ENCODE data around the gene FGF12.

Gene FGF12

GRCh38 chr3:192168202-192168601 lies 559.1 kb downstream of the FGF12 start:
- TF ChIP-seq CTCF (IDR thresholded peaks at IDR 0.05; ENCODE audit: low read depth, low read length, missing control alignments): no peak
- no peak for DNase-seq (ENCODE audit: low read depth)
- no peak overlapping the region for H3K4me3 ChIP-seq (ENCODE audit: low read depth, low read length)
- in situ Hi-C loops (cut with HindIII; ENCODE audit: low sequenced_read_pairs): no loop called here

- DNase-seq (ENCODE audit: low read depth): no peak
- no peak overlapping the region for H3K4me3 ChIP-seq (ENCODE audit: low read depth, low read length)
- TF ChIP-seq CTCF (IDR thresholded peaks at IDR 0.05; ENCODE audit: low read depth, low read length, missing control alignments): no peak
- in situ Hi-C loops (cut with HindIII; ENCODE audit: low sequenced_read_pairs): no loop called here
These were observed 561.8 kb downstream of the FGF12 start for GRCh38 chr3:192165552-192165951.

- no peak for TF ChIP-seq CTCF (IDR thresholded peaks at IDR 0.05; ENCODE audit: low read depth, low read length, missing control alignments)
- DNase-seq (ENCODE audit: low read depth): no peak
- H3K4me3 ChIP-seq (ENCODE audit: low read depth, low read length): no peak overlapping the region
- in situ Hi-C loops (cut with HindIII; ENCODE audit: low sequenced_read_pairs): no loop called here
These were observed 565.7 kb downstream of the FGF12 start for GRCh38 chr3:192161661-192162060.

GRCh38 chr3:192156382-192156781 lies 571.0 kb downstream of the FGF12 start:
- in situ Hi-C loops (cut with HindIII; ENCODE audit: low sequenced_read_pairs): no loop called here
- TF ChIP-seq CTCF (IDR thresholded peaks at IDR 0.05; ENCODE audit: low read depth, low read length, missing control alignments): no peak
- DNase-seq (ENCODE audit: low read depth): no peak
- no peak overlapping the region for H3K4me3 ChIP-seq (ENCODE audit: low read depth, low read length)

- no peak for TF ChIP-seq CTCF (IDR thresholded peaks at IDR 0.05; ENCODE audit: low read depth, low read length, missing control alignments)
- in situ Hi-C loops (cut with HindIII; ENCODE audit: low sequenced_read_pairs): no loop called here
- DNase-seq (ENCODE audit: low read depth): no peak
- peak overlapping the region; percentile 21 for H3K4me3 ChIP-seq (ENCODE audit: low read depth, low read length)
These were observed 572.1 kb downstream of the FGF12 start for GRCh38 chr3:192155194-192155593.

- no peak for DNase-seq (ENCODE audit: low read depth)
- in situ Hi-C loops (cut with HindIII; ENCODE audit: low sequenced_read_pairs): no loop called here
- no peak overlapping the region for H3K4me3 ChIP-seq (ENCODE audit: low read depth, low read length)
- no peak for TF ChIP-seq CTCF (IDR thresholded peaks at IDR 0.05; ENCODE audit: low read depth, low read length, missing control alignments)
These were observed 594.1 kb downstream of the FGF12 start for GRCh38 chr3:192133271-192133670.

All from astrocyte of the cerebellum (primary cell).